Glutamatergic neuron (in vitro differentiated cells): ENCODE results near the gene E4F1. TPM values are rescaled to one million over a fixed set of nuclear protein-coding genes. Genes with fewer than 3 reads are reported as not detected.

Experiments
- DNase-seq: peaks from one replicate; pipeline ENCODE4 v3.0.0; 2022
- H3K27ac Mint-ChIP-seq: one replicate; pipeline ENCODE4 v1.8.0; 2020; ENCODE audit warnings: mild to moderate bottlenecking, mixed read lengths, inconsistent platforms; ENCODE audit not compliant: unreplicated experiment
- H3K27me3 Mint-ChIP-seq: one replicate; pipeline ENCODE4 v1.8.0; 2020; ENCODE audit warnings: mild to moderate bottlenecking, moderate library complexity, mixed read lengths, inconsistent platforms; ENCODE audit not compliant: unreplicated experiment
- H3K36me3 Mint-ChIP-seq: one replicate; pipeline ENCODE4 v1.8.0; 2020; ENCODE audit warnings: mild to moderate bottlenecking, mixed read lengths, inconsistent platforms; ENCODE audit not compliant: unreplicated experiment
- H3K4me1 Mint-ChIP-seq: one replicate; pipeline ENCODE4 v1.8.0; 2020; ENCODE audit warnings: mild to moderate bottlenecking, low read depth, mixed read lengths, inconsistent platforms; ENCODE audit not compliant: unreplicated experiment
- H3K4me3 Mint-ChIP-seq: one replicate; pipeline ENCODE4 v1.8.0; 2020; ENCODE audit warnings: mild to moderate bottlenecking, mixed read lengths, inconsistent platforms; ENCODE audit not compliant: unreplicated experiment
- H3K9me3 Mint-ChIP-seq: one replicate; pipeline ENCODE4 v1.8.0; 2020; ENCODE audit warnings: mild to moderate bottlenecking, moderate library complexity, mixed read lengths, inconsistent platforms; ENCODE audit not compliant: unreplicated experiment
- CTCF ChIP-seq: fragments of 200-600 bp; sonication (generic); IDR thresholded peaks from one replicate; pipeline ENCODE4 v1.5.0; 2021; ENCODE audit not compliant: partially characterized antibody, unreplicated experiment
- total RNA-seq: library from RNA; stranded (reverse); fragmentation: NEBNext Ultra II Directional; extraction: Animal tissue kit (Norgen Biotek cat#: 25700); gene quantifications from one replicate; pipeline ENCODE4 v1.2.1, GENCODE V29; 2021; ENCODE audit not compliant: unreplicated experiment

Gene E4F1
- total RNA-seq, 1 donor from 2014 or later: 53.4 TPM

- Mint-ChIP-seq H3K36me3 (no peaks in the 10 kb centered on the region), H3K4me1 (no peaks in the 10 kb centered on the region), H3K27me3 (peaks cover 3% of the 10 kb centered on the region), H3K9me3 (peaks cover 4% of the 10 kb centered on the region), H3K27ac (no peak overlapping the region), H3K4me3 (no peak overlapping the region)
- no peak for DNase-seq
- no peak for TF ChIP-seq CTCF
These were observed 36.2 kb upstream of the E4F1 start for GRCh38 chr16:2187212-2187611.

- peaks cover 5% of the 10 kb centered on the region for H3K9me3 Mint-ChIP-seq
- H3K27me3 Mint-ChIP-seq: peaks cover 5% of the 10 kb centered on the region
- no peak overlapping the region for H3K27ac Mint-ChIP-seq
- no peaks in the 10 kb centered on the region for H3K36me3 Mint-ChIP-seq
- DNase-seq: no peak
- no peaks in the 10 kb centered on the region for H3K4me1 Mint-ChIP-seq
- no peak overlapping the region for H3K4me3 Mint-ChIP-seq
- no peak for TF ChIP-seq CTCF
These were observed 35.0 kb upstream of the E4F1 start for GRCh38 chr16:2188395-2188794.

- DNase-seq: no peak
- no peak overlapping the region for H3K27ac Mint-ChIP-seq
- peaks cover 5% of the 10 kb centered on the region for H3K9me3 Mint-ChIP-seq
- no peaks in the 10 kb centered on the region for H3K36me3 Mint-ChIP-seq
- peaks cover 5% of the 10 kb centered on the region for H3K27me3 Mint-ChIP-seq
- no peak for TF ChIP-seq CTCF
- no peak overlapping the region for H3K4me3 Mint-ChIP-seq
- no peaks in the 10 kb centered on the region for H3K4me1 Mint-ChIP-seq
These were observed 34.0 kb upstream of the E4F1 start for GRCh38 chr16:2189252-2189893.

- peaks cover 10% of the 10 kb centered on the region for H3K27me3 Mint-ChIP-seq
These were observed 33.3 kb upstream of the E4F1 start for GRCh38 chr16:2190002-2190658.

More at GRCh38 chr16:2190002-2190658, 33.3 kb upstream of the E4F1 start:
- Mint-ChIP-seq H3K27ac (no peak overlapping the region), H3K4me1 (no peaks in the 10 kb centered on the region), H3K36me3 (no peaks in the 10 kb centered on the region), H3K4me3 (no peak overlapping the region), H3K9me3 (peaks cover 5% of the 10 kb centered on the region)
- no peak for DNase-seq
- TF ChIP-seq CTCF: no peak
